ENCODE results near the gene SLC25A51.

DNA sequence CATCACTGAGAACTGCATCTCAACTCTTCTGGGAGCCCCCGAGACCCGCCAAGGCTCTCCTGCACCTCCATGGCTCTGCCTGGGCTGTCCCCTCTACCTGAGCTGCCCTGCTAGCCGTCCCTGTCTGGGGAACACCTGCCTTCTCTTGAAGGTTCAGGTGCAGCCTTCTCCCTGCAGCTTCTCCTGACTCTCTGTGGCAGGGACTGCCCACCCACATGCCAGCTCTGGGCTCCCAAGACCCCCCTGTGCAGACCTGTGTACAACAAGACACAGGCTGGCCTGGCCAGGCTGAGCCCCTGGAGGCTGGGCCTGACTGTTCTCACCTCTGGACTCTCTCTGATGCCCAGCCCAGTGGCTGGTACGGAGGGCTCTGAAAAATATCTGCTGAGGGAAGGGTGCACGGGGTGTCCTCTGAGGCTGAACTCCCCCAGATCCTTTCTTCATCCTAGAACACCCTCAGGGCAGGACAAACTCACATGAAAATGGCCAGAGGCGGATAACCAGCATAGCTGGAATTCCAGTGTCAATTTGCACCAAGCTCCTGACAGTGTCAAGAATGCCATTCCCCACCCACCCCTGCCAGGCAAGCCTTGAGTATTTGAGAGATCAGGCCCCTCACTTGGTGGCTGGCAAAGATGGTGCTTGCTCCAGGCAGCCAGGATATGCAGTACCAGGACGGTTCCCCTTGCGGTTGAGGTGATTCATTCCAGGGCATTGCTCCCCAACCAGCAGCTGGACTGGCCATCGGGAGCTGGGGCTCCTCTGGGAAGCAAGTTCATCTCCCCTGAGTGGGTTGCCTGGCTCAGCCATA lies 40.9 kb upstream of the SLC25A51 start:
- TF ChIP-seq PAX5 (IDR thresholded peaks at IDR 0.05; ENCODE audit: insufficient read depth, low read length, severe bottlenecking) (no peak), POLR2A (IDR thresholded peaks at IDR 0.05; ENCODE audit: low read depth, low read length) (no peak), POLR2AphosphoS5 (IDR thresholded peaks at IDR 0.05; ENCODE audit: low read depth, low read length) (no peak), TAF1 (IDR thresholded peaks at IDR 0.05; ENCODE audit: low read depth, low read length) (no peak), POU2F2 (IDR thresholded peaks at IDR 0.05; ENCODE audit: low read depth, low read length) (no peak), SPI1 (IDR thresholded peaks at IDR 0.05; ENCODE audit: low read depth, low read length) (no peak)

All from GM12891 (cell line).